Daoy (cell line): ENCODE data around the gene TET1. TPM values are rescaled to one million over a fixed set of nuclear protein-coding genes. Genes with fewer than 3 reads are reported as not detected.
"Not testable (repeated sequence)": the region's sequence is repeated elsewhere in the genome, so short reads cannot be mapped to it uniquely, and the experiment has no call there.

ENCODE experiments used
- DNase-seq: peaks from one replicate; pipeline ENCODE4 v3.0.0-alpha.2; 2015; ENCODE audit warnings: low read depth
- total RNA-seq: library from RNA; depleted of rRNA; stranded (reverse); fragments of >200 nt; shearing (Covaris generic); gene quantifications from 2 replicates; pipeline ENCODE4 v1.2.3, GENCODE V29; 2014

Gene TET1
- total RNA-seq, 1 experiment from 2014 or later, result 0.57 TPM

DNA sequence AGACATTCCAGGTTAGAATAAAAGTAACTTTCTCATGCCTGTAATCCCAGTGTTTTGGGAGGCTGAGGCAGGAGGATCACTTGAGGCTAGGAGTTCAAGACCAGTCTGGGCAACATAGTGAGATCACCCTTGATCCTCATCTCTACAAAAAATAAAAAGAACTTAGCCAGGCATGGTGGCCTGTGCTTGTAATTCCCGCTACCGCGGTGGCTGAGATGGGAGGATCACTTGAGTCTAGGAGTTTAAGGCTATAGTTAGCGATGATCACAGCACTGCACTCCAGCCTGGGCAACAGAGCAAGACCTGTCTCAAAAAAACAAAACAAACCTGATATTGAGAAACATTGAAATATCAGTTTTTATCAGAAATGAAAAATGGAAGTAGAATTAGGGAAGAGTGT is 4.6 kb downstream of the TET1 start:
- no peak for DNase-seq

- DNase-seq, result no peak
These were observed 5.5 kb downstream of the TET1 start for GRCh38 chr10:68565658-68566057.

DNA sequence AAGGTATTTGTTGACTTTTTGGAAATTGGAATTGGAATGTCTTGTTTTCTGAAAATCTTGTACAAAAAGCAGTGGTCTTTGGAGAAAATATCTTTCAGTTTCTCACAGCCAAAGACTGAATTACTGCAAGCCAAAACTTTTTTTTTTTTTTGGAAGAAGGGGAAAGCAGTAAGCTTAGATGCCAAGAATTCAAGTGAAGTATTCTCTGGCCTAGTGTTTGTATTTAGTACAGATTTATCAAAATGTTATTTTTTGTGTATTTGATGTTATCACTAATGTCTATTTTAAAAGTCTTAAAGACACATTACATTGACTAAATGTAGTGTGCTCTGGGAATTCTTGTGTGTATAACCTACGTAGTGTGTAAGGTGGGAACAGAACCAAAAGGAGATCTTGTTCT is 6.2 kb downstream of the TET1 start:
- no peak for DNase-seq

GRCh38 chr10:68566955-68567354 is 6.8 kb downstream of the TET1 start:
- DNase-seq, result no peak

DNA sequence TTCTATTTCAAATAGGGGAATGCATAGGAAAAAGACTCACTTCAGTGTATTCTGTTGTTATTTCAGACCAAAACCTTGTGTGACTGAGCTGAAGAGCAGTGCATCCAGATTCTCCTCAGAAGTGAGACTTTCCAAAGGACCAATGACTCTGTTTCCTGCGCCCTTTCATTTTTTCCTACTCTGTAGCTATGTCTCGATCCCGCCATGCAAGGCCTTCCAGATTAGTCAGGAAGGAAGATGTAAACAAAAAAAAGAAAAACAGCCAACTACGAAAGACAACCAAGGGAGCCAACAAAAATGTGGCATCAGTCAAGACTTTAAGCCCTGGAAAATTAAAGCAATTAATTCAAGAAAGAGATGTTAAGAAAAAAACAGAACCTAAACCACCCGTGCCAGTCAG is 12.0 kb downstream of the TET1 start:
- no peak for DNase-seq

DNA sequence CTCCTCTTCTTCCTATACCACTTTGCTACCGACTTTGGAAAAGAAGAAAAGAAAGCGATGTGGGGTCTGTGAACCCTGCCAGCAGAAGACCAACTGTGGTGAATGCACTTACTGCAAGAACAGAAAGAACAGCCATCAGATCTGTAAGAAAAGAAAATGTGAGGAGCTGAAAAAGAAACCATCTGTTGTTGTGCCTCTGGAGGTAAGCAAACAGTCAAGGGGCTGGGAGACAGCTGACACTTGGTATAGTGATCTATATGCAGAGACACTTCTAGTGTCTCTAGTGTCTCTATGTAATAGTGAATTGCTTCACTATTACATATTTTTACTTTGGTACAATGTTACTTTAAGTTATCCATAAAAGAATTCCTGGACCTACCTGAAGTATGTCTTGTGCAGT is 13.9 kb downstream of the TET1 start:
- no peak for DNase-seq

DNA sequence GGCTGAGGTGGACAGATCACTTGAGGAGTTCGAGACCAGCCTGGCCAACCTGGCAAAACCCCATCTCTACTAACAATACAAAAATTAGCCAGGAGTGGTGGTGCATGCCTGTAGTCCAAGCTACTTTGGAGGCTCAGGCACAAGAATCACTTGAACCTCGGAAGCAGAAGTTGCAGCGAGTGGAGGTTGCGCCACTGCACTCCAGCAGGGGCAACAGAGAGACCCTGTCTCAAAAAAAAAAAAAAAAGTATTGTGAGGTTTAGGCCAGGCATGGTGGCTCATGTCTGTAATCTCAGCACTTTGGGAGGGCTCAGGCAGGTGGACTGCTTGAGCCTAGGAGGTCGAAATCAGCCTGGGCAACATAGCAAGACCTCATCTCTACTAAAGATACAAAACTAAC is 16.0 kb downstream of the TET1 start:
- DNase-seq, result no peak

DNA sequence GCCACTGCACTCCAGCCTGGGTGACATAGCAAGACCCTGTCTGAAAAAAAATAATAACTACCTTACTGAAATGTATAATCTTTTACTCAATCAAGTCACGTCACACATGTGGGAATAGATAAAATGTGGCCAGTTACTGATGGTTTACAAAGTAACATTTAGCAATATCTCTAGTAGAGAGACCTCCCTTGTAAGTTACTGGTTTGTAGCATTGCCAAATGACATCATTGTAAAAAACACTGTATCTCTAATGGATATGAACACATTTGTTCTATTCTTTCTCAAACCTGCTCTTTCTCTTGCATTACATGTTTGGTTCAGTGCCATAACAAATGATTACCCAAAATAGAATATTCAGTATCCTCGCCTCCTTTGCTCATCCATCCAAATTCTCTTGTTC is 18.8 kb downstream of the TET1 start:
- DNase-seq, result no peak

- DNase-seq, result not testable (repeated sequence)
These were observed 24.1 kb downstream of the TET1 start for GRCh38 chr10:68584187-68584586.

GRCh38 chr10:68586606-68587305 is 26.6 kb downstream of the TET1 start:
- no peak for DNase-seq

GRCh38 chr10:68594405-68594804 is 34.3 kb downstream of the TET1 start:
- DNase-seq, result peak; percentile 69

GRCh38 chr10:68595513-68595912 is 35.4 kb downstream of the TET1 start:
- no peak for DNase-seq

DNA sequence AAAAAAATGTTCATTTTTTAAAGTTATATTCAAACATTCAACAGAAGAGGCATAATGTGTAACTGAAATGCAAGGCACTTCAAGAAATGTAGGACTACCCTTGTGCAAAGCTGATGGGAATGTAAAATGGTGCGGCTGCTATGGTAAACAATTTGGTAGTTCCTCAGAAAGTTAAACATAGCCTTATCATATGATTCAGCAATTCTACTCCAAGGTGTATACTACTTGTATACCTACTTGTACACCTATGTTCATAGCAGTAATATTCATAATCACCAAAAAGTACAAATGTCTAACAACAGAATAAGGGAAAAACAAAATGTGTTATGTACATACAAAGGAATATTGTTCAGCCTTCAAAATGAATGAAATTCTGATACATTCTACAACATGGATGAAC is 37.3 kb downstream of the TET1 start:
- no peak for DNase-seq

GRCh38 chr10:68598978-68599770 is 39.0 kb downstream of the TET1 start:
- DNase-seq, result peak; percentile 11

DNA sequence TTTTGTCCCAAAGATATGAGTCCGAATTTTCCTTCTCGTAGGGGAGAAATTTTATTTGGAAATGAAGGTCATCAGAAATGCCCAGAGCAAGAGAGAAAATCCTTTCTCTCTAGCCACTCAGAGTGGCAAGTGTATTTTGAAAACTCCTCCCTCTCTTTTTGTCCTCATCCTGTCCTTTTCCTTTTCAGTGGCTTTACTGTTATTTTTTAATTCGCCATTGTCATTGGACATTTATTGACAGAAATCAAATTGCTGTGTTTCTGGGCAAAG is 39.6 kb downstream of the TET1 start:
- no peak for DNase-seq

DNA sequence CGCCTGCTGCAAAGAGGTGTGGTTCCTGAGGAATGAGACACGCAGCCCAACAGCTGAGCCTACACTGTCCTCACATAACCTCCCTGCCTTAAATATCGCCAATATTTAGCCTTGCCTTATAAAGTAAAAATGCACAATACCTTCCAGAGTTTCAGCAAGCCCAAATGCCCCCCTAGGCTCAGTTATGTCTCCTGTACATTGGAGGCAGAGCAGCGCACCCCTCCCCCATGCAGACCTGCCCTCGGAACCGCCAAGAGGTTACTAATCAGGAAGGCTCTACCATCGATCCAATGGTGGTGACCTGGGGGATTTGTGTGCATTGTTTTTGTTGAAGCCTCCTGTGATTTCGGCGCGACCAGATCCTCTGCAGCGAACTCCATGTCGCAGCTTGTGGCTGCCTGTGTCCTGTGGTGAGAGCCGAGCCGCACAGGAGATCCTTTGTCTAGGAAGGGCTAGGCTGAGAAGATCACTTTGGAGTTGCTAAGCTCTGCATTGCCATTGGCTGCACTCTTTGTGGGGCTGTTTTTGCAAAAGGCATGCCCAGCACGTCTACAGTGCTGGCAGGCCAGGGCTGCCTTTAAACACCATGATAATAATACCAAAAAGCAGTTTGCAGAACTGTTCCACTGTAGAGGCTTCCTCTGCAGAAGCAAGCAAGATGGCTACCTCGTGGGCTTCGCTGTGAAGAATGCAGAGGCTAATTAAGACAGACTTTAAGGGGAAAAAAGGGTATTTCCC is 40.1 kb downstream of the TET1 start:
- peak; percentile 77 for DNase-seq

- DNase-seq, result no peak
These were observed 41.5 kb downstream of the TET1 start for GRCh38 chr10:68601501-68602265.

- DNase-seq, result no peak
These were observed 42.3 kb downstream of the TET1 start for GRCh38 chr10:68602434-68602833.

DNA sequence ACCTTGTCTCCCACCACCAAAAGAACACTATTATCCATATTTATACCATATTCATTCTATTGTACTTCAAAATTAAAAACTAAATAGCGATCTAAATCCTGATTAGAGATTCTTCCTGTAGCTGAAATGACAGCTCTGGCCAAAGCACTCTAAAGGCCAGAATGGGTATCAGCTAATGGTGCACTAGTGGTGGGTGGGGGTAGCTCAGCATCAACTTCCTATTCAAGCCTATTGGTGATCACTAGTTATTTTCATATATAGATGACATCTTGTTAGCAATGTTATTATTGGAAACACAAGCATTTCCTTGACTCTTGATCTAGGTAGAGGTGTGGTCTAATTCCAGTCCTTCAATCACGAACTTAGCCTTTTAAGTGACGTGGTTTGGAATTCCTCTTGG is 43.6 kb downstream of the TET1 start:
- DNase-seq, result no peak

- no peak for DNase-seq
These were observed 44.3 kb downstream of the TET1 start for GRCh38 chr10:68604441-68604840.

DNA sequence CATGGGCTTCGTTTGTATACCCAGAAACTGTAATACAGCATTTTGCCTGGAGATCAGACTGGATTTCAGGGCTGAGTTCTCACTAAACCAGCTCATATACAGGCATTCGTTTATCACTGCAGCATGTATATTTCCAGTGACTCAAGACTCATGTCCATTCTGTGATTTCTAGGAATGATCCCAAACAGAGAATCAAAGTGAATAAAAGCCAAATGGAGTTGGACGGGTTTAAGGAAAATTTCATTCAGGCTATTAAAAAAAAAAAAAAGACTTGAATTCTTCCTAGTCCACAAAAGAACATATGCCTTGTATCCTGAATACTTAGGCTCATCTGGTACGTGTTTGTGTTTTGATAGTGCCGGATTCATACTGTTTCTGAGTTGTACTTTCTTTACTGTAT is 46.8 kb downstream of the TET1 start:
- DNase-seq, result no peak

DNA sequence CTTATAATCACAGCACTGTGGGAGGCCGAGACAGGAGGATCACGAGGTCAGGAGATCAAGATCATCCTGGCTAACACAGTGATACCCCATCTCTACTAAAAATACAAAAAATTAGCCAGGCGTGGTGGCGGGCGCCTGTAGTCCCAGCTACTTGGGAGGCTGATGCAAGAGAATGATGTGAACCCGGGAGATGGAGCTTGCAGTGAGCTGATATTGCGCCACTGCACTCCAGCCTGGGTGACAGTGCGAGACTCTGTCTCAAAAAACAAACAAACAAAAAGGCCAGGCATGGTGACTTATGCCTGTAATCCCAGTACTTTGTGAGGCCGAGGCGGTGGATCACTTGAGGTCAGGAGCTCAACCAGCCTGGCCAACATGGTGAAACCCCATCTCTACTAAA is 49.9 kb downstream of the TET1 start:
- not testable (repeated sequence) for DNase-seq
